ENCODE data around the gene HNRNPC. TPM values are rescaled to one million over a fixed set of nuclear protein-coding genes. Genes with fewer than 3 reads are reported as not detected.

Gene HNRNPC
- total RNA-seq, 1 donor from 2014 or later = 1,872 TPM

GRCh38 chr14:21209185-21209584, 60.1 kb downstream of the HNRNPC start:
- Histone ChIP-seq H3K36me3 (peaks cover 49% of the 10 kb centered on the region), H3K9ac (no peak overlapping the region), H3F3A (ENCODE audit: low read depth) (peaks cover 89% of the 10 kb centered on the region), H4K20me1 (ENCODE audit: low read depth) (peaks cover 94% of the 10 kb centered on the region), H3K4me2 (no peak overlapping the region), H3K27me3 (no peaks in the 10 kb centered on the region), H3K9me3 (ENCODE audit: low read depth) (no peaks in the 10 kb centered on the region), H3K27ac (no peak overlapping the region), H3K4me1 (peaks cover 39% of the 10 kb centered on the region), H3K4me3 (no peak overlapping the region), H2AFZ (replicated peaks) (no peak overlapping the region), H3K79me2 (ENCODE audit: low read depth) (peaks cover 39% of the 10 kb centered on the region)
- Mint-ChIP-seq H3K36me3 (peaks cover 63% of the 10 kb centered on the region), H3K9me3 (no peaks in the 10 kb centered on the region), H3K27me3 (ENCODE audit: insufficient read depth, low read depth) (peaks cover 2% of the 10 kb centered on the region), H3K4me3 (no peak overlapping the region), H3K27ac (no peak overlapping the region), H3K4me1 (peaks cover 3% of the 10 kb centered on the region)
- TF ChIP-seq EZH2 (IDR thresholded peaks at IDR 0.05) (no peak), CTCF (IDR thresholded peaks at IDR 0.05) (no peak)
- no peak for DNase-seq (ENCODE audit: low spot score)

- Mint-ChIP-seq H3K4me3 (no peak overlapping the region), H3K36me3 (peaks cover 68% of the 10 kb centered on the region), H3K27me3 (ENCODE audit: insufficient read depth, low read depth) (peaks cover 2% of the 10 kb centered on the region), H3K9me3 (no peaks in the 10 kb centered on the region), H3K27ac (no peak overlapping the region), H3K4me1 (peaks cover 7% of the 10 kb centered on the region)
- Histone ChIP-seq H3K79me2 (ENCODE audit: low read depth) (peaks cover 33% of the 10 kb centered on the region), H3K36me3 (peaks cover 43% of the 10 kb centered on the region), H3K4me1 (peaks cover 39% of the 10 kb centered on the region), H3K27me3 (no peaks in the 10 kb centered on the region), H3K9ac (no peak overlapping the region), H3K4me2 (peak overlapping the region; percentile 31), H3K9me3 (ENCODE audit: low read depth) (no peaks in the 10 kb centered on the region), H2AFZ (replicated peaks) (no peak overlapping the region), H3K27ac (peak overlapping the region; percentile 4), H4K20me1 (ENCODE audit: low read depth) (peaks cover 94% of the 10 kb centered on the region), H3K4me3 (no peak overlapping the region), H3F3A (ENCODE audit: low read depth) (peaks cover 89% of the 10 kb centered on the region)
- no peak for TF ChIP-seq EZH2phosphoT487 (IDR thresholded peaks at IDR 0.05)
- no peak for TF ChIP-seq CTCF (IDR thresholded peaks at IDR 0.05)
- TF ChIP-seq EZH2 (IDR thresholded peaks at IDR 0.05) = no peak
- no peak for DNase-seq (ENCODE audit: low spot score)
Measured at GRCh38 chr14:21208554-21208953, 60.7 kb downstream of the HNRNPC start.

GRCh38 chr14:21206753-21207684, 62.2 kb downstream of the HNRNPC start:
- peak; percentile 11 for DNase-seq (ENCODE audit: low spot score)
- H3K79me2 ChIP-seq (ENCODE audit: low read depth) = peaks cover 17% of the 10 kb centered on the region
- H3K27ac ChIP-seq = peak overlapping the region; percentile 30
- peaks cover 7% of the 10 kb centered on the region for H3K4me1 Mint-ChIP-seq
- no peaks in the 10 kb centered on the region for H3K9me3 ChIP-seq (ENCODE audit: low read depth)
- H3K4me3 ChIP-seq = no peak overlapping the region
- H3K9ac ChIP-seq = no peak overlapping the region
- no peak overlapping the region for H3K4me3 Mint-ChIP-seq
- H3K27me3 ChIP-seq = no peaks in the 10 kb centered on the region
- H3K36me3 ChIP-seq = peaks cover 27% of the 10 kb centered on the region
- TF ChIP-seq EZH2phosphoT487 (IDR thresholded peaks at IDR 0.05) (no peak), EZH2 (IDR thresholded peaks at IDR 0.05) (no peak), CTCF (IDR thresholded peaks at IDR 0.05) (no peak)
- H3K27ac Mint-ChIP-seq = no peak overlapping the region
- peaks cover 92% of the 10 kb centered on the region for H4K20me1 ChIP-seq (ENCODE audit: low read depth)
- no peaks in the 10 kb centered on the region for H3K9me3 Mint-ChIP-seq
- H3K27me3 Mint-ChIP-seq (ENCODE audit: insufficient read depth, low read depth) = peaks cover 2% of the 10 kb centered on the region
- H3F3A ChIP-seq (ENCODE audit: low read depth) = peaks cover 89% of the 10 kb centered on the region
- H3K4me2 ChIP-seq = peak overlapping the region; percentile 6
- peaks cover 39% of the 10 kb centered on the region for H3K4me1 ChIP-seq
- H2AFZ ChIP-seq (replicated peaks) = no peak overlapping the region
- peaks cover 62% of the 10 kb centered on the region for H3K36me3 Mint-ChIP-seq

All from neural progenitor cell (in vitro differentiated cells).